ENCODE data around the gene OR10G7. TPM values are rescaled to one million over a fixed set of nuclear protein-coding genes. Genes with fewer than 3 reads are reported as not detected.

The OR10G7 gene
- total and polyA plus RNA-seq, 2 of the 13 experiments (the other 11 are each of a cell fraction or from before 2014, with no cell fraction given): not detected

GRCh38 chr11:124068601-124069110 is 27.5 kb upstream of the OR10G7 start (continued):
- TF ChIP-seq TCF12 (IDR thresholded peaks at IDR 0.05) (no peak), TCF12 (CRISPR knock-in tag; IDR thresholded peaks at IDR 0.05) (no peak)

GRCh38 chr11:124052966-124053365 is 11.8 kb upstream of the OR10G7 start:
- H3K9ac ChIP-seq (ENCODE audit: insufficient read depth, low read depth, low read length): no peak overlapping the region
- intact Hi-C loops (cut with micrococcal nuclease; ENCODE audit: unreplicated experiment): no loop called here
- H2AFZ ChIP-seq (ENCODE audit: low read length): no peak overlapping the region
- H3K9me3 ChIP-seq (ENCODE audit: low read length): no peaks in the 10 kb centered on the region
- no peak for FAIRE-seq
- no peaks in the 10 kb centered on the region for H3K79me2 ChIP-seq (ENCODE audit: insufficient read depth, low read length)
- no peak for TF ChIP-seq KLF9 (CRISPR knock-in tag; IDR thresholded peaks at IDR 0.05; ENCODE audit: low read depth)
- no peak for TF ChIP-seq NCOR1 (IDR thresholded peaks at IDR 0.05; ENCODE audit: borderline replicate concordance, low read length)
- TF ChIP-seq HNRNPUL1 (IDR thresholded peaks at IDR 0.05; ENCODE audit: low read depth, low read length): no peak
- no peak for TF ChIP-seq HMGA1 (CRISPR knock-in tag; conservative IDR thresholded peaks at IDR 0.05)
- TF ChIP-seq ARID2 (CRISPR knock-in tag; IDR thresholded peaks at IDR 0.05; ENCODE audit: borderline replicate concordance): no peak
- TF ChIP-seq SSRP1 (CRISPR knock-in tag; IDR thresholded peaks at IDR 0.05): no peak
- no peak for TF ChIP-seq CC2D1A (CRISPR knock-in tag; IDR thresholded peaks at IDR 0.05)
- TF ChIP-seq CBX5 (CRISPR knock-in tag; IDR thresholded peaks at IDR 0.05; ENCODE audit: borderline replicate concordance): no peak
- no peak for TF ChIP-seq ETV5 (CRISPR knock-in tag; IDR thresholded peaks at IDR 0.05; ENCODE audit: borderline replicate concordance)
- TF ChIP-seq ARID5B (CRISPR knock-in tag; IDR thresholded peaks at IDR 0.05): no peak
- no peak for TF ChIP-seq POLR2G (IDR thresholded peaks at IDR 0.05; ENCODE audit: low read depth, low read length)
- TF ChIP-seq ZNF550 (CRISPR knock-in tag; IDR thresholded peaks at IDR 0.05; ENCODE audit: borderline replicate concordance): no peak
- TF ChIP-seq SP5 (CRISPR knock-in tag; IDR thresholded peaks at IDR 0.05; ENCODE audit: borderline replicate concordance, low read depth): no peak
- TF ChIP-seq CREBL2 (CRISPR knock-in tag; IDR thresholded peaks at IDR 0.05; ENCODE audit: borderline replicate concordance): no peak
- TF ChIP-seq RXRA (CRISPR knock-in tag; IDR thresholded peaks at IDR 0.05): no peak
- no peak for TF ChIP-seq ZNF761 (CRISPR knock-in tag; conservative IDR thresholded peaks at IDR 0.05)
- TF ChIP-seq SRSF1 (optimal IDR thresholded peaks at IDR 0.05; ENCODE audit: low read depth, low read length): no peak
- no peak for TF ChIP-seq SKI (IDR thresholded peaks at IDR 0.05; ENCODE audit: partially characterized antibody)
- no peak for TF ChIP-seq THAP8 (CRISPR knock-in tag; IDR thresholded peaks at IDR 0.05; ENCODE audit: borderline replicate concordance)
- no peak for TF ChIP-seq MAX (IDR thresholded peaks at IDR 0.05)
- ChIA-PET POLR2A (no interaction called here), CTCF (ENCODE audit: low intra/inter-chr PET ratio, low total read pairs) (no interaction called here)
- WGBS (ENCODE audit: low lambda C conversion rate): 4% methylated on average over 3 of the region's 3 CpGs
- H3K27me3 ChIP-seq (ENCODE audit: control insufficient read depth in 1 of 2, insufficient read depth in 2 of 2, low read length in 2 of 2): peaks cover 0 to 4% of the 10 kb centered on the region in 2 experiments; a peak in 1 of 5 replicates
- H3K27ac ChIP-seq (ENCODE audit: extremely low read length, insufficient read depth, low read length): no peak overlapping the region
- no peaks in the 10 kb centered on the region for H4K20me1 ChIP-seq (ENCODE audit: insufficient read depth, low read length)
- H3K4me2 ChIP-seq (ENCODE audit: low read depth, low read length): no peak overlapping the region
- no peaks in the 10 kb centered on the region for H3K4me1 ChIP-seq (ENCODE audit: insufficient read depth, low read length)
- H3K36me3 ChIP-seq (replicated peaks in 1 of 2; ENCODE audit: control insufficient read depth in 1 of 2, insufficient read depth in 2 of 2, low read length in 2 of 2): no peaks in the 10 kb centered on the region
- ATAC-seq: no peak
- no peak for DNase-seq (ENCODE audit: low spot score)
- in situ Hi-C loops (cut with HindIII; ENCODE audit: extremely low pct_ligation_motif_present, low pct_unique_long_range_greater_than_20kb): no loop called here
- BruUV-seq (replicated peaks): no TSS peak
- H3K4me3 ChIP-seq (replicated peaks in 1 of 3; ENCODE audit: insufficient read depth in 1 of 3, low read depth in 2 of 3, low read length in 3 of 3): no peak overlapping the region
